ENCODE measurements around the gene BEST2. TPM values are rescaled to one million over a fixed set of nuclear protein-coding genes. Genes with fewer than 3 reads are reported as not detected.

Gene BEST2
- total RNA-seq, 1 experiment from 2014 or later, result 3.3 TPM

DNA sequence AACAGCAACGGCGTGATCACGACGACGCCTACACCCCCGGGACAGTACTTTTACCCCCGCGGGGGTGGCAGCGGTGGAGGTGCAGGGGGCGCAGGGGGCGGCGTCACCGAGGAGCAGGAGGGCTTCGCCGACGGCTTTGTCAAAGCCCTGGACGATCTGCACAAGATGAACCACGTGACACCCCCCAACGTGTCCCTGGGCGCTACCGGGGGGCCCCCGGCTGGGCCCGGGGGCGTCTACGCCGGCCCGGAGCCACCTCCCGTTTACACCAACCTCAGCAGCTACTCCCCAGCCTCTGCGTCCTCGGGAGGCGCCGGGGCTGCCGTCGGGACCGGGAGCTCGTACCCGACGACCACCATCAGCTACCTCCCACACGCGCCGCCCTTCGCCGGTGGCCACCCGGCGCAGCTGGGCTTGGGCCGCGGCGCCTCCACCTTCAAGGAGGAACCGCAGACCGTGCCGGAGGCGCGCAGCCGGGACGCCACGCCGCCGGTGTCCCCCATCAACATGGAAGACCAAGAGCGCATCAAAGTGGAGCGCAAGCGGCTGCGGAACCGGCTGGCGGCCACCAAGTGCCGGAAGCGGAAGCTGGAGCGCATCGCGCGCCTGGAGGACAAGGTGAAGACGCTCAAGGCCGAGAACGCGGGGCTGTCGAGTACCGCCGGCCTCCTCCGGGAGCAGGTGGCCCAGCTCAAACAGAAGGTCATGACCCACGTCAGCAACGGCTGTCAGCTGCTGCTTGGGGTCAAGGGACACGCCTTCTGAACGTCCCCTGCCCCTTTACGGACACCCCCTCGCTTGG is 40.7 kb downstream of the BEST2 start (continued):
- TF ChIP-seq, protein P1, sequence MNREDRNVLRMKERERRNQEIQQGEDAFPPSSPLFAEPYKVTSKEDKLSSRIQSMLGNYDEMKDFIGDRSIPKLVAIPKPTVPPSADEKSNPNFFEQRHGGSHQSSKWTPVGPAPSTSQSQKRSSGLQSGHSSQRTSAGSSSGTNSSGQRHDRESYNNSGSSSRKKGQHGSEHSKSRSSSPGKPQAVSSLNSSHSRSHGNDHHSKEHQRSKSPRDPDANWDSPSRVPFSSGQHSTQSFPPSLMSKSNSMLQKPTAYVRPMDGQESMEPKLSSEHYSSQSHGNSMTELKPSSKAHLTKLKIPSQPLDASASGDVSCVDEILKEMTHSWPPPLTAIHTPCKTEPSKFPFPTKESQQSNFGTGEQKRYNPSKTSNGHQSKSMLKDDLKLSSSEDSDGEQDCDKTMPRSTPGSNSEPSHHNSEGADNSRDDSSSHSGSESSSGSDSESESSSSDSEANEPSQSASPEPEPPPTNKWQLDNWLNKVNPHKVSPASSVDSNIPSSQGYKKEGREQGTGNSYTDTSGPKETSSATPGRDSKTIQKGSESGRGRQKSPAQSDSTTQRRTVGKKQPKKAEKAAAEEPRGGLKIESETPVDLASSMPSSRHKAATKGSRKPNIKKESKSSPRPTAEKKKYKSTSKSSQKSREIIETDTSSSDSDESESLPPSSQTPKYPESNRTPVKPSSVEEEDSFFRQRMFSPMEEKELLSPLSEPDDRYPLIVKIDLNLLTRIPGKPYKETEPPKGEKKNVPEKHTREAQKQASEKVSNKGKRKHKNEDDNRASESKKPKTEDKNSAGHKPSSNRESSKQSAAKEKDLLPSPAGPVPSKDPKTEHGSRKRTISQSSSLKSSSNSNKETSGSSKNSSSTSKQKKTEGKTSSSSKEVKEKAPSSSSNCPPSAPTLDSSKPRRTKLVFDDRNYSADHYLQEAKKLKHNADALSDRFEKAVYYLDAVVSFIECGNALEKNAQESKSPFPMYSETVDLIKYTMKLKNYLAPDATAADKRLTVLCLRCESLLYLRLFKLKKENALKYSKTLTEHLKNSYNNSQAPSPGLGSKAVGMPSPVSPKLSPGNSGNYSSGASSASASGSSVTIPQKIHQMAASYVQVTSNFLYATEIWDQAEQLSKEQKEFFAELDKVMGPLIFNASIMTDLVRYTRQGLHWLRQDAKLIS (CRISPR knock-in tag; IDR thresholded peaks at IDR 0.05; ENCODE audit: borderline replicate concordance), result no peak
- TF ChIP-seq, protein P2, sequence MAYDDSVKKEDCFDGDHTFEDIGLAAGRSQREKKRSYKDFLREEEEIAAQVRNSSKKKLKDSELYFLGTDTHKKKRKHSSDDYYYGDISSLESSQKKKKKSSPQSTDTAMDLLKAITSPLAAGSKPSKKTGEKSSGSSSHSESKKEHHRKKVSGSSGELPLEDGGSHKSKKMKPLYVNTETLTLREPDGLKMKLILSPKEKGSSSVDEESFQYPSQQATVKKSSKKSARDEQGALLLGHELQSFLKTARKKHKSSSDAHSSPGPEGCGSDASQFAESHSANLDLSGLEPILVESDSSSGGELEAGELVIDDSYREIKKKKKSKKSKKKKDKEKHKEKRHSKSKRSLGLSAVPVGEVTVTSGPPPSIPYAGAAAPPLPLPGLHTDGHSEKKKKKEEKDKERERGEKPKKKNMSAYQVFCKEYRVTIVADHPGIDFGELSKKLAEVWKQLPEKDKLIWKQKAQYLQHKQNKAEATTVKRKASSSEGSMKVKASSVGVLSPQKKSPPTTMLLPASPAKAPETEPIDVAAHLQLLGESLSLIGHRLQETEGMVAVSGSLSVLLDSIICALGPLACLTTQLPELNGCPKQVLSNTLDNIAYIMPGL (CRISPR knock-in tag; IDR thresholded peaks at IDR 0.05), result peak; percentile 74; the same call in 1 of the 2 replicates
- TF ChIP-seq EMX1 (CRISPR knock-in tag; IDR thresholded peaks at IDR 0.05), result no peak; the same call in 1 of the 2 replicates
- TF ChIP-seq, protein P3, sequence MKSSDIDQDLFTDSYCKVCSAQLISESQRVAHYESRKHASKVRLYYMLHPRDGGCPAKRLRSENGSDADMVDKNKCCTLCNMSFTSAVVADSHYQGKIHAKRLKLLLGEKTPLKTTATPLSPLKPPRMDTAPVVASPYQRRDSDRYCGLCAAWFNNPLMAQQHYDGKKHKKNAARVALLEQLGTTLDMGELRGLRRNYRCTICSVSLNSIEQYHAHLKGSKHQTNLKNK (CRISPR knock-in tag; IDR thresholded peaks at IDR 0.05), result no peak
- TF ChIP-seq, protein P4, sequence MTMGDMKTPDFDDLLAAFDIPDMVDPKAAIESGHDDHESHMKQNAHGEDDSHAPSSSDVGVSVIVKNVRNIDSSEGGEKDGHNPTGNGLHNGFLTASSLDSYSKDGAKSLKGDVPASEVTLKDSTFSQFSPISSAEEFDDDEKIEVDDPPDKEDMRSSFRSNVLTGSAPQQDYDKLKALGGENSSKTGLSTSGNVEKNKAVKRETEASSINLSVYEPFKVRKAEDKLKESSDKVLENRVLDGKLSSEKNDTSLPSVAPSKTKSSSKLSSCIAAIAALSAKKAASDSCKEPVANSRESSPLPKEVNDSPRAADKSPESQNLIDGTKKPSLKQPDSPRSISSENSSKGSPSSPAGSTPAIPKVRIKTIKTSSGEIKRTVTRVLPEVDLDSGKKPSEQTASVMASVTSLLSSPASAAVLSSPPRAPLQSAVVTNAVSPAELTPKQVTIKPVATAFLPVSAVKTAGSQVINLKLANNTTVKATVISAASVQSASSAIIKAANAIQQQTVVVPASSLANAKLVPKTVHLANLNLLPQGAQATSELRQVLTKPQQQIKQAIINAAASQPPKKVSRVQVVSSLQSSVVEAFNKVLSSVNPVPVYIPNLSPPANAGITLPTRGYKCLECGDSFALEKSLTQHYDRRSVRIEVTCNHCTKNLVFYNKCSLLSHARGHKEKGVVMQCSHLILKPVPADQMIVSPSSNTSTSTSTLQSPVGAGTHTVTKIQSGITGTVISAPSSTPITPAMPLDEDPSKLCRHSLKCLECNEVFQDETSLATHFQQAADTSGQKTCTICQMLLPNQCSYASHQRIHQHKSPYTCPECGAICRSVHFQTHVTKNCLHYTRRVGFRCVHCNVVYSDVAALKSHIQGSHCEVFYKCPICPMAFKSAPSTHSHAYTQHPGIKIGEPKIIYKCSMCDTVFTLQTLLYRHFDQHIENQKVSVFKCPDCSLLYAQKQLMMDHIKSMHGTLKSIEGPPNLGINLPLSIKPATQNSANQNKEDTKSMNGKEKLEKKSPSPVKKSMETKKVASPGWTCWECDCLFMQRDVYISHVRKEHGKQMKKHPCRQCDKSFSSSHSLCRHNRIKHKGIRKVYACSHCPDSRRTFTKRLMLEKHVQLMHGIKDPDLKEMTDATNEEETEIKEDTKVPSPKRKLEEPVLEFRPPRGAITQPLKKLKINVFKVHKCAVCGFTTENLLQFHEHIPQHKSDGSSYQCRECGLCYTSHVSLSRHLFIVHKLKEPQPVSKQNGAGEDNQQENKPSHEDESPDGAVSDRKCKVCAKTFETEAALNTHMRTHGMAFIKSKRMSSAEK (CRISPR knock-in tag; IDR thresholded peaks at IDR 0.05; ENCODE audit: borderline replicate concordance), result no peak
- TF ChIP-seq, protein P5, sequence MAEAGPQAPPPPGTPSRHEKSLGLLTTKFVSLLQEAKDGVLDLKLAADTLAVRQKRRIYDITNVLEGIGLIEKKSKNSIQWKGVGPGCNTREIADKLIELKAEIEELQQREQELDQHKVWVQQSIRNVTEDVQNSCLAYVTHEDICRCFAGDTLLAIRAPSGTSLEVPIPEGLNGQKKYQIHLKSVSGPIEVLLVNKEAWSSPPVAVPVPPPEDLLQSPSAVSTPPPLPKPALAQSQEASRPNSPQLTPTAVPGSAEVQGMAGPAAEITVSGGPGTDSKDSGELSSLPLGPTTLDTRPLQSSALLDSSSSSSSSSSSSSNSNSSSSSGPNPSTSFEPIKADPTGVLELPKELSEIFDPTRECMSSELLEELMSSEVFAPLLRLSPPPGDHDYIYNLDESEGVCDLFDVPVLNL (CRISPR knock-in tag; IDR thresholded peaks at IDR 0.05; ENCODE audit: borderline replicate concordance, low read depth), result no peak

DNA sequence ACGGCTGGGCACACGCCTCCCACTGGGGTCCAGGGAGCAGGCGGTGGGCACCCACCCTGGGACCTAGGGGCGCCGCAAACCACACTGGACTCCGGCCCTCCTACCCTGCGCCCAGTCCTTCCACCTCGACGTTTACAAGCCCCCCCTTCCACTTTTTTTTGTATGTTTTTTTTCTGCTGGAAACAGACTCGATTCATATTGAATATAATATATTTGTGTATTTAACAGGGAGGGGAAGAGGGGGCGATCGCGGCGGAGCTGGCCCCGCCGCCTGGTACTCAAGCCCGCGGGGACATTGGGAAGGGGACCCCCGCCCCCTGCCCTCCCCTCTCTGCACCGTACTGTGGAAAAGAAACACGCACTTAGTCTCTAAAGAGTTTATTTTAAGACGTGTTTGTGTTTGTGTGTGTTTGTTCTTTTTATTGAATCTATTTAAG is 41.3 kb downstream of the BEST2 start:
- H3K9me3 Mint-ChIP-seq, result no peaks in the 10 kb centered on the region
- no peak overlapping the region for H3K27ac Mint-ChIP-seq
- TF ChIP-seq FOXK1 (CRISPR knock-in tag; IDR thresholded peaks at IDR 0.05), result no peak
- TF ChIP-seq, protein P2 (CRISPR knock-in tag; IDR thresholded peaks at IDR 0.05), result 0 out of 2 replicates have a peak, but pooled peaks have one; percentile 5
- TF ChIP-seq, protein P1 (CRISPR knock-in tag; IDR thresholded peaks at IDR 0.05; ENCODE audit: borderline replicate concordance), result no peak
- no peak for TF ChIP-seq ATF1 (CRISPR knock-in tag; IDR thresholded peaks at IDR 0.05)
- TF ChIP-seq SMAD3 (CRISPR knock-in tag; IDR thresholded peaks at IDR 0.05; ENCODE audit: borderline replicate concordance), result no peak
- no peak for ATAC-seq
- CTCF ChIA-PET, result interaction anchor here (0.6 to 14.0 kb wide), 17 partner anchors 8 to 173 kb away, joined by 3 to 341 read pairs (median 5); partner anchors contain the start of genes HOOK2, PRDX2, RNASEH2A and THSD8
- no peak for DNase-seq (ENCODE audit: low spot score)
- peaks cover 5% of the 10 kb centered on the region for H3K36me3 Mint-ChIP-seq
- POLR2A ChIA-PET, result interaction anchor here (0.6 to 3.1 kb wide), 15 partner anchors 9 to 112 kb away, joined by 3 to 29 read pairs (median 4); partner anchors contain the start of genes HOOK2, PRDX2, RNASEH2A and THSD8
- peaks cover 39% of the 10 kb centered on the region for H3K4me1 Mint-ChIP-seq
- H3K27me3 Mint-ChIP-seq (ENCODE audit: low read depth), result peaks cover 32% of the 10 kb centered on the region
- H3K4me3 Mint-ChIP-seq, result peak overlapping the region; percentile 84

All from WTC11 (cell line).